Activated CD4-positive, alpha-beta memory T cell treated with anti-CD3 and anti-CD28 coated beads for 36 hours (primary cell): Measurements from ENCODE around the gene PTPRJ. TPM values are rescaled to one million over a fixed set of nuclear protein-coding genes. Genes with fewer than 3 reads are reported as not detected.
"Not testable (repeated sequence)": the region's sequence is repeated elsewhere in the genome, so short reads cannot be mapped to it uniquely, and the experiment has no call there.

Experiments
- CTCF ChIA-PET: fragments of 350-600 bp; sonication (Branson Sonifier 250); formaldehyde crosslinking; loops from one replicate; lab custom pipeline; 2021; ENCODE audit warnings: antibody characterized with exemption, inconsistent platforms; lab: Charles Lee
- POLR2A ChIA-PET: fragments of 350-600 bp; sonication (Branson Sonifier 250); formaldehyde crosslinking; loops from one replicate; lab custom pipeline; 2021; ENCODE audit warnings: antibody characterized with exemption; lab: Charles Lee
- DNase-seq: peaks from one replicate; pipeline ENCODE4 v3.0.0-alpha.2; 2020
- H3K27ac Mint-ChIP-seq: one replicate; pipeline ENCODE4 v1.8.0; 2021; ENCODE audit warnings: mixed read lengths
- H3K27me3 Mint-ChIP-seq: one replicate; pipeline ENCODE4 v1.8.0; 2021; ENCODE audit warnings: mixed read lengths
- H3K36me3 Mint-ChIP-seq: one replicate; pipeline ENCODE4 v1.8.0; 2021; ENCODE audit warnings: mixed read lengths
- H3K4me1 Mint-ChIP-seq: one replicate; pipeline ENCODE4 v1.8.0; 2021; ENCODE audit warnings: low read depth, mixed read lengths
- H3K4me3 Mint-ChIP-seq: one replicate; pipeline ENCODE4 v1.8.0; 2021; ENCODE audit warnings: mild to moderate bottlenecking, mixed read lengths
- H3K9me3 Mint-ChIP-seq: one replicate; pipeline ENCODE4 v1.8.0; 2021; ENCODE audit warnings: mixed read lengths
- intact Hi-C: fragments of 100-400 bp; cut with micrococcal nuclease; formaldehyde crosslinking; loops from one replicate; pipeline ENCODE4 v1.15.1; 2023
- total RNA-seq, 2 experiments: library from RNA; stranded (reverse); gene quantifications; one replicate each; pipeline ENCODE4 v1.2.3, GENCODE V29; 2021

PTPRJ gene
- total RNA-seq, result 10 to 100 TPM; 36.3 to 37.0 TPM

- Mint-ChIP-seq H3K27ac (peak within 1 kb of the TSS; percentile 0), H3K36me3 (peaks cover 19% of the 10 kb centered on the region), H3K27me3 (no peaks in the 10 kb centered on the region), H3K9me3 (no peaks in the 10 kb centered on the region), H3K4me1 (peaks cover 21% of the 10 kb centered on the region), H3K4me3 (peak within 1 kb of the TSS; percentile 89)
- ChIA-PET CTCF (interaction anchor here (1.2 to 1.6 kb wide), 3 partner anchors 46 to 127 kb away, joined by 3 to 6 read pairs (median 4); no protein-coding TSS in a partner anchor), POLR2A (interaction anchor here (1.2 to 1.3 kb wide), 3 partner anchors 13 to 128 kb away, joined by 3 to 5 read pairs (median 3); no protein-coding TSS in a partner anchor)
- intact Hi-C loops, result no loop called here
- DNase-seq, result peak; percentile 64
Observed at GRCh38 chr11:47980088-47980906, at the start of gene PTPRJ. Gene PTPRJ (plus strand): TSS chr11:47980559. CDS start chr11:47980913, 354 bp downstream.

- ChIA-PET POLR2A (interaction anchor here (0.9 to 1.0 kb wide), 2 partner anchors 69 to 176 kb away, joined by 3 read pairs; no protein-coding TSS in a partner anchor), CTCF (interaction anchor here (0.7 to 9.1 kb wide), 9 partner anchors 13 to 196 kb away, joined by 3 to 227 read pairs (median 5); no protein-coding TSS in a partner anchor)
- Mint-ChIP-seq H3K27me3 (no peaks in the 10 kb centered on the region), H3K27ac (no peak overlapping the region), H3K4me3 (no peak overlapping the region), H3K4me1 (peaks cover 16% of the 10 kb centered on the region), H3K36me3 (no peaks in the 10 kb centered on the region), H3K9me3 (no peaks in the 10 kb centered on the region)
- intact Hi-C loops, result loop anchor here (5.0 kb wide), 3 partner anchors 45 to 240 kb away; no protein-coding TSS in a partner anchor
- no peak for DNase-seq
Observed at GRCh38 chr11:47932544-47932943, 47.8 kb upstream of the PTPRJ start.

DNA sequence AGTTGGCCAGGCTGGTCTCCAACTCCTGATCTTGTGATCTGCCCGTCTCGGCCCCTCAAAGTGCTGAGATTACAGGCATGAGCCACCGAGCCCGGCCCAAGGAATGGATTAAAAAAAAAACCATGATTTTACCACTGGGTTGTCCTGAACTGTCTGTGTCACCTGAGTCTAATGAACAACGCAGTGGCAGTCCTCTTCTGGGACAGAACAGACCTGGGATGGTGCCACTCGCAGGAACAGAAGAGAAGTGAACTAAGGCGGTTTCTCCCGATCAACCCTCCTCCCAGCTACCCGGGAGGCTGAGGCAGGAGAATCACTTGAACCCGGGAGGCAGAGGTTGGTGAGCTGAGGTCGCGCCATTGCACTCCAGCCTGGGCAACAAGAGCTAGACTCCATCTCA lies 46.6 kb upstream of the PTPRJ start:
- intact Hi-C loops, result loop anchor here (1.0 to 5.0 kb wide), 8 partner anchors 46 to 239 kb away; no protein-coding TSS in a partner anchor
- CTCF ChIA-PET, result interaction anchor here (0.6 to 9.1 kb wide), 27 partner anchors 9 to 373 kb away, joined by 3 to 227 read pairs (median 6); no protein-coding TSS in a partner anchor
- not testable (repeated sequence) for H3K27me3 Mint-ChIP-seq, H3K4me3 Mint-ChIP-seq, H3K36me3 Mint-ChIP-seq, H3K27ac Mint-ChIP-seq, DNase-seq, H3K9me3 Mint-ChIP-seq
- peaks cover 15% of the 10 kb centered on the region for H3K4me1 Mint-ChIP-seq
- POLR2A ChIA-PET, result interaction anchor here (1.5 to 1.6 kb wide), 2 partner anchors 174 to 175 kb away, joined by 5 to 8 read pairs; no protein-coding TSS in a partner anchor

GRCh38 chr11:47938791-47939560 lies 41.4 kb upstream of the PTPRJ start:
- POLR2A ChIA-PET, result no interaction called here
- intact Hi-C loops, result no loop called here
- Mint-ChIP-seq H3K36me3 (no peaks in the 10 kb centered on the region), H3K4me3 (no peak overlapping the region), H3K4me1 (peaks cover 18% of the 10 kb centered on the region), H3K27ac (no peak overlapping the region), H3K9me3 (no peaks in the 10 kb centered on the region), H3K27me3 (no peaks in the 10 kb centered on the region)
- CTCF ChIA-PET, result interaction anchor here (1.2 to 9.1 kb wide), 2 partner anchors 81 to 170 kb away, joined by 3 to 227 read pairs; no protein-coding TSS in a partner anchor
- DNase-seq, result no peak

DNA sequence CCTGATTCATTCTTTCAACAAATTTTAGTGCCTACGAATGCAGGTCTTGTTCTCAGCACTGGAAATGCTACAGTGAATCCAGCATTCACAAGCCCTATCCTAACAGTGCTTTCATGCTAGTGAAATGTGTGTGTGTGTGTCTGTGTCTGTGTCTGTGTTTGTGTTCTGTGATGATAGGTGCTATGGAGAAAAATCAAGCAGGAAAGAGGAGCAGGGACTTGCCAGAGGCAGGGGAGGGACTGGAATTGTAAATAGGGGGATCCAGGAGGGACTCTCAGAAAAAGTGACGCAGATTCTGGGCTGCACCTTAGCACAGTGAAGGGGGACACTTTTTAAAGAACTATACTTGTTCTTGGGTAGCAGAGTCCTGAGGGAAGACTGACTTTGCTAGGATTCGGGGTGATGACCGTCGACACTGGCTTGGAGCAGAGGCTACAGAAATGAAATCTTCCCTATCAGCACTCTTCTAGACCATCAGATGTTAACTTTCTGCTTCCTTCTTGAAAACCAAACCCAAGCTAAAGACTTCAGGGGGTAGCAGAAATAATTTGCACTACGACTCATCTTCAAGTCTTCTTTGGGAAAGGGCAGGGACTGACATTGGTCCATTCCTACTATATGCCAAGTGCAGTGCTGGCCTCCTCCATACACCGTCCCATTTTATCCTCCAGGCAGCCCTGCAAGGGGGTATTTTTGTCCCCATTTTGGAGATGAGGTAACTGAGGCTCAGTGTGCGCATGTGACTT lies 39.3 kb upstream of the PTPRJ start:
- Mint-ChIP-seq H3K4me3 (no peak overlapping the region), H3K27me3 (no peaks in the 10 kb centered on the region), H3K27ac (no peak overlapping the region), H3K4me1 (peaks cover 10% of the 10 kb centered on the region), H3K9me3 (no peaks in the 10 kb centered on the region), H3K36me3 (no peaks in the 10 kb centered on the region)
- intact Hi-C loops, result no loop called here
- no peak for DNase-seq
- ChIA-PET POLR2A (no interaction called here), CTCF (interaction anchor here (1.9 kb wide), 1 partner anchor 168 kb away, joined by 6 read pairs; no protein-coding TSS in a partner anchor)

- DNase-seq, result no peak
- H3K36me3 Mint-ChIP-seq, result no peaks in the 10 kb centered on the region
- intact Hi-C loops, result no loop called here
- ChIA-PET CTCF (interaction anchor here (1.4 to 1.9 kb wide), 2 partner anchors 114 to 167 kb away, joined by 4 to 6 read pairs; no protein-coding TSS in a partner anchor), POLR2A (interaction anchor here (0.7 kb wide), 1 partner anchor 107 kb away, joined by 4 read pairs; no protein-coding TSS in a partner anchor)
- H3K27me3 Mint-ChIP-seq, result no peaks in the 10 kb centered on the region
- no peak overlapping the region for H3K27ac Mint-ChIP-seq
- peaks cover 17% of the 10 kb centered on the region for H3K4me1 Mint-ChIP-seq
- no peaks in the 10 kb centered on the region for H3K9me3 Mint-ChIP-seq
- H3K4me3 Mint-ChIP-seq, result no peak overlapping the region
Observed at GRCh38 chr11:47941907-47942558, 38.3 kb upstream of the PTPRJ start.

GRCh38 chr11:47943721-47944586 lies 36.4 kb upstream of the PTPRJ start:
- Mint-ChIP-seq H3K27ac (no peak overlapping the region), H3K4me1 (peaks cover 23% of the 10 kb centered on the region), H3K27me3 (no peaks in the 10 kb centered on the region), H3K9me3 (no peaks in the 10 kb centered on the region), H3K36me3 (no peaks in the 10 kb centered on the region), H3K4me3 (no peak overlapping the region)
- POLR2A ChIA-PET, result no interaction called here
- DNase-seq, result no peak
- intact Hi-C loops, result no loop called here
- CTCF ChIA-PET, result interaction anchor here (1.3 kb wide), 1 partner anchor 9 kb away, joined by 4 read pairs; no protein-coding TSS in a partner anchor

- Mint-ChIP-seq H3K4me1 (peaks cover 23% of the 10 kb centered on the region), H3K27me3 (no peaks in the 10 kb centered on the region), H3K27ac (no peak overlapping the region), H3K9me3 (no peaks in the 10 kb centered on the region), H3K4me3 (no peak overlapping the region), H3K36me3 (no peaks in the 10 kb centered on the region)
- ChIA-PET CTCF (interaction anchor here (2.1 kb wide), 1 partner anchor 10 kb away, joined by 8 read pairs; no protein-coding TSS in a partner anchor), POLR2A (no interaction called here)
- intact Hi-C loops, result no loop called here
- no peak for DNase-seq
Observed at GRCh38 chr11:47944632-47945031, 35.7 kb upstream of the PTPRJ start.

GRCh38 chr11:47946682-47947559 lies 33.4 kb upstream of the PTPRJ start:
- ChIA-PET CTCF (interaction anchor here (1.1 to 2.1 kb wide), 3 partner anchors 12 to 40 kb away, joined by 3 to 8 read pairs (median 3); no protein-coding TSS in a partner anchor), POLR2A (interaction anchor here (0.6 to 0.9 kb wide), 4 partner anchors 55 to 173 kb away, joined by 3 to 9 read pairs (median 3); no protein-coding TSS in a partner anchor)
- no peaks in the 10 kb centered on the region for H3K27me3 Mint-ChIP-seq
- H3K4me3 Mint-ChIP-seq, result no peak overlapping the region
- DNase-seq, result peak; percentile 68
- H3K36me3 Mint-ChIP-seq, result no peaks in the 10 kb centered on the region
- no peaks in the 10 kb centered on the region for H3K9me3 Mint-ChIP-seq
- H3K27ac Mint-ChIP-seq, result no peak overlapping the region
- intact Hi-C loops, result no loop called here
- H3K4me1 Mint-ChIP-seq, result peaks cover 31% of the 10 kb centered on the region
